ENCODE data around the gene ATP11A.

- TF ChIP-seq CTCF (tag by site-specific recombination; IDR thresholded peaks at IDR 0.05) (no peak), SP2 (tag by site-specific recombination; IDR thresholded peaks at IDR 0.05) (no peak), ZNF274 (IDR thresholded peaks at IDR 0.05; ENCODE audit: low read length) (no peak), ZNF274 (tag by site-specific recombination; IDR thresholded peaks at IDR 0.05; ENCODE audit: borderline replicate concordance) (no peak), ZNF843 (tag by site-specific recombination; IDR thresholded peaks at IDR 0.05) (no peak), PRDM10 (tag by site-specific recombination; IDR thresholded peaks at IDR 0.05) (no peak), ZNF585B (tag by site-specific recombination; IDR thresholded peaks at IDR 0.05) (no peak), ZSCAN16 (tag by site-specific recombination; IDR thresholded peaks at IDR 0.05) (no peak)
Measured at GRCh38 chr13:112658808-112659207, 31.0 kb upstream of the ATP11A start.

Data from HEK293 (cell line).